Measurements from ENCODE around the gene UNCX.

Gene UNCX

GRCh38 chr7:1244700-1245523, 12.2 kb downstream of the UNCX start:
- no peak for DNase-seq

- DNase-seq, result no peak
Observed at GRCh38 chr7:1245524-1246050, 12.9 kb downstream of the UNCX start.

GRCh38 chr7:1246160-1246870, 13.6 kb downstream of the UNCX start:
- DNase-seq, result no peak

GRCh38 chr7:1246871-1247526, 14.3 kb downstream of the UNCX start:
- no peak for DNase-seq

GRCh38 chr7:1247527-1248041, 14.9 kb downstream of the UNCX start:
- DNase-seq, result no peak

GRCh38 chr7:1248143-1248915, 15.7 kb downstream of the UNCX start:
- no peak for DNase-seq

- no peak for DNase-seq
Observed at GRCh38 chr7:1248916-1249581, 16.4 kb downstream of the UNCX start.

- DNase-seq, result no peak
Observed at GRCh38 chr7:1249731-1250130, 17.1 kb downstream of the UNCX start.

- DNase-seq, result no peak
Observed at GRCh38 chr7:1250901-1251300, 18.2 kb downstream of the UNCX start.

- DNase-seq, result no peak
Observed at GRCh38 chr7:1251796-1252539, 19.3 kb downstream of the UNCX start.

- DNase-seq, result no peak
Observed at GRCh38 chr7:1252540-1253090, 19.9 kb downstream of the UNCX start.

- DNase-seq, result no peak
Observed at GRCh38 chr7:1253681-1254181, 21.1 kb downstream of the UNCX start.

GRCh38 chr7:1254281-1255079, 21.8 kb downstream of the UNCX start:
- no peak for DNase-seq

- DNase-seq, result no peak
Observed at GRCh38 chr7:1255080-1255816, 22.6 kb downstream of the UNCX start.

GRCh38 chr7:1255817-1256340, 23.2 kb downstream of the UNCX start:
- DNase-seq, result no peak

GRCh38 chr7:1256621-1257020, 23.9 kb downstream of the UNCX start:
- no peak for DNase-seq

- no peak for DNase-seq
Observed at GRCh38 chr7:1257221-1257620, 24.5 kb downstream of the UNCX start.

- DNase-seq, result no peak
Observed at GRCh38 chr7:1257863-1258262, 25.2 kb downstream of the UNCX start.
